GF-D8 (cell line): Measurements from ENCODE around the gene TMEM255A.

ENCODE experiments used
- DNase-seq: peaks from one replicate; lab custom pipeline; 2025; lab: John Stamatoyannopoulos, UW

Gene TMEM255A

DNA sequence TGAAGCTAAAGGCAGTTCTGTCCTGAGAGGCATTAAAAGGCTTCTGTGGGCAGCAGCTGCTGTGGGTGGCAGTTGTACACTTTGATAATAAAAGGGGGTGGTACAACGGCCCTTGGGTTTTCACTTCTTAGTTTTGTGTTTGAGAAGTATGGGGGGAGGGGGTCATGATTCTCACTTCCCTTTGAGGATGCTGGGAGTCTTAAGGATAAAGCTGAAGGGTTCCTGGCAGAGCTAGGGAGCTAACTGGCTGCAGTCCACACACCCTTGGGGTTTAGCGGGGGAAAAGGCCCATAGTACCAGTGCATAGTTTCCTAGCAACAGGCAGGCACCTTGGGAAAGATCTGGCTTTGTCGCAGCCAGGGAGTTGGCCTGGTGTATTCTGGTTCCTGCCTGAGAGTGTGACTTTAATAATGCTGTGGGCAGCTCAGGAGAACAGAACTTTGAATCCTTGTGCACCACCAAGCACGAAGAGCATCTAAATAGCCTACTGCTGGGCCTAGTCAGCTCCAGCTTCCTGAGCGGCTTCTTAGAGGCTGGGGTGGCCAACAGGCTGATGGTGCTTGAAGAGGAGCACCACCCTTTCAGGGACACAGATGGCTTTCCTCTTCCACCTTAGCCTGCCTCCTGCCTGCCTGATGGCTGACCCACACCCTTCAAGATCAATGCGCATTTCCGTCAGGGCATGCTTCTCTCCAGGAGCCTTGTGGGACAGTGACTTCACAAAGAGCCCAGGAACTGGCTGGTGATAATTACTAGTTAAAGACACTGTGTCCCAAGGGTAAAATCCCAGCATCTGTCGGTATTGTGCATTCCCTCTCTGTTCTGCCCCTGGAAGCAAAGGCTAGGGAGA lies 48.2 kb downstream of the TMEM255A start:
- DNase-seq = no peak

DNA sequence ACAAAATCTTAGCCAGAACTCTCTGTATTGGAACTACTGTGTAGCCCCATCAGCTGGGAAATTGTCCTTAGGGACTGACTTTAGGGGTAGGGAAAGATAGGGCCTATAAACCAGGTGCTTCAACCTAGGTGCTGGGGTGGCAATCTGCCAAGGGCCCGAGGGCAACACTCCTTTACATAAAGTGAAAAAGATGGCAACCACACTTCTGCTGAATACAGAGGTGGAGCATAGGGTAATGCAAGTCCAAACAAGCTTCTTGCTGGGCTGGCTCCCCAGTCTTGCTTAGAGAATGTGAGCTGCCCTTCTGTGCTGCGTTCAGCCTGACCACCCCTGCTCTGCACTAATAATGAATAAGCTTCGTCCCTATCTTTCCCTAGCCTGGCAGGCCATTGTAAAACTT lies 50.9 kb downstream of the TMEM255A start:
- DNase-seq = no peak

DNA sequence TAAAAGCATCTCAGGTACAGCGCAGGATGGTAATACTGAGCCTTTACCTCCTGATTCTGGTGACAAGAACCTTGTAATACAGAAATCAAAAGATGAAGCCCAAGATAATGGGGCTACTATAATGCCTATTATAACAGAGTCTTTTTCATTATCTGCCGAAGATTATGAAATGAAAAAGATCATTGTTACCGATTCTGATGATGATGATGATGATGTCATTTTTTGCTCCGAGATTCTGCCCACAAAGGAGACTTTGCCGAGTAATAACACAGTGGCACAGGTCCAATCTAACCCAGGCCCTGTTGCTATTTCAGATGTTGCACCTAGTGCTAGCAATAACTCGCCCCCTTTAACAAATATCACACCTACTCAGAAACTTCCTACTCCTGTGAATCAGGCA lies 57.5 kb downstream of the TMEM255A start:
- no peak for DNase-seq

DNA sequence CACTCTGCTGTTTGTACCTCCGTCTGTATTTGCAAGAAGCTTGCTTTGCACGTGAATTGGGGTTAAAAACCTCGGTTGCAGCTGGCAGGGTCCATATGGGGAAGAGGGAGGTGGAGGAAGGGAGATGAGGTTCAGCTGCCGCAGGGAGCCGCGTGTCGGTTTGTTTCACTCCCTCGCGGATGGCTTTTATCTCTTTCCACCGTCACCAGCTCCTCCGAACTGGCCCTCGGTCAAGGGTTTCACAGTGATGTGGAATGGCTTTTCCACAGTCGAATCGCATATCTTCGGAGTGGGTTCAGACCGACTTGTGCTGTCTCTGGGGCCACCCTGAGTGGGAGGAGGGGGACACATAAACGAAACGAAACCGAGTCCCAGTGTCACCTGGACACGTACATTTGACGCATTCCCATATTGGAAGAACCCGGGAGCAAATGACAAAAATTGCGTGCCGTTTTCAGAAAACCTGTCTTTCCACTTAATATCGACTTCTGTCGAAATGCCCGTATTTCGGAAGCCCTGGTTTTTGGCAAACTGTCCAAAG lies 59.7 kb downstream of the TMEM255A start:
- DNase-seq = no peak

DNA sequence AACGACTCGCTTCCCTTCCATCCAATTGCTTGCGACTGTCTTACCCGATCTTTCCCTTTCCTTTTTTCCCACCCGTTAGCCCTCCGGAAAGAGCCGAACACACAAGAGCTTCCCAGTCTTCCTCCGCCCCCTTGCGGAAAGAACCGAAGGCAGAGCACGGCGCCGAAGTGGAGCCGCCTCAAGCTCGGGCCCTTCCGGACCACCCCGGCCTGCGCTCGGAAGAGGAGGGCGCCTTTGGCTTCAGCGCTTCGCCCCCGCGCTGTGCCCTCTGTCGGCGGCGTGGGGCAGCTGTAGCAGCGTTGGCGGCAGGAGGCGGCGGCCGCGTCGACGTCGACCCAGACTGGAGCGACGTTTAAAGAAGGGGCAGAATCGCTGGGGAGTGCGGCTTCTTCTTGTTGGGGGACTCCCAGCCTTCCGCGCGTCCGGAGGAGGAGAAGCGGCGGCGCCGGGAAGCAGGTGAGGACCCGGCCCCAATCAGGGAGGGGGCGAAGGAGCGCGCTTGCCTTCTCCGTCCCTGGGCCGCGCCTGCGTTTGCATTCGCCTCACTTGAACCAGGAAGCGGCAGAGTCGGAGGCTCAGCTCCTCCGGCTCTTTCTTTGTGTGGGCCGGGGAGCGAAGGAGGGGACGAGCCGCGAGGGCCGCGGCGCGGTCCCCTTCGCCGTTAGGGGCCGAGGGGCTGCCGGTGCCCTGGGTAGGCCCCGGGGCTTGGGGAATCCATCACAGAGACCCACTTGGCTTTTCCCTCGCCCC lies 60.6 kb downstream of the TMEM255A start, which contains the start of gene ZBTB33:
Gene ZBTB33 (plus strand): TSS at position 291 of the 750 bp plus-strand sequence. CDS start 2,604 bp downstream, outside the sequence.
- DNase-seq = peak; percentile 80

DNA sequence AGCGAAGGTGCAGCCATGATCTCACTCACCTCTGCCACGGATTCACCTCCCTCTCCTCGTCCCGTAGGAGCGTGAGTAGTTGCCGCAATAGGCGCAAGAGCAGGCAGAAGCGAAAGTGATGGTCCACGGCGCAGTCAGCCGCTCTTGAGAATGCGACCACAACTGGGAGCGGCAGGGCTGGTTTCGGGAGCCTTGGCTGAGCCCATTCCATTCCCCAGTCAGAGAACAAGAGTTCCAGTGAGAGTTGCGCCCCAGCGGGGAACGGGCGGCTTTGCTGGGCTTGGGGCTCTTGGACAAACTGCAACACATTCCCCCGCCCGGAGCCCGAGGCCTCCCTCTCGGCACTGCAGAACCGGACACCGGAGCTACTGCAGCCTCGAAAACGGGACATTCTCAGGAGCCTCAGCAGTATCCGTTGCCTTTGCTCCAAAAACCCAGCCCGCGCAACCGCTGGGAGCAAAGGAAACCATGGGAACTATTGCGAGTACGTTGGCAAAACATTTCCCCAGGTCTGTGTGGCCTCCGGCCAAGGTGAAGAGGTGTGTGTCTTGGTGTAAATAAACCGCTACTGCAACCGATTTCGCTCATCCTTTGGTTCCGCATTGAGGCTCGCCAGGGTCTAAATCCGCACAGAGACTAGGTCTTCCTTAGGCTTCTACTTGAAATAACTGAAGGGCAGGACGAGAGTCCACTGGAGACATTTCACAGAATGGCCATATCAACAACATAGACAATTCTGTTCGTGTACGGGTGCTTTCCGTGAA lies 66.3 kb downstream of the TMEM255A start:
- DNase-seq = peak; percentile 15

DNA sequence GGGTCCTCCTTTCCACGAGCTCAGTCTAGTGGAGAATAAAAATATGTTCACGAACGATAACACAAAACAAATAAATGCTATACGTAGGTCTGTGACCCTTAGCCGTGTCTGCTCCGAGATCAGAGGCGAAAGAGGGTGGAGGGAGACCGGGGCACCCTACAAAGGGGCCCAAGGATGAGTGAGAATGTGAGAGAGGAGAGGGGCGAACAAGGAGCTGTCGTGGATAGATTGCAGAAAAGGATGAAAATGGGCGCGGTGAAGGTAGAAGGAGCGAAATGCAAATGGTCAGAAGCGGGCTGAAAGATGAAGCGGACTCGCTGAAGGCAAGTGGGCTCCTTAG lies 66.9 kb downstream of the TMEM255A start:
- no peak for DNase-seq

DNA sequence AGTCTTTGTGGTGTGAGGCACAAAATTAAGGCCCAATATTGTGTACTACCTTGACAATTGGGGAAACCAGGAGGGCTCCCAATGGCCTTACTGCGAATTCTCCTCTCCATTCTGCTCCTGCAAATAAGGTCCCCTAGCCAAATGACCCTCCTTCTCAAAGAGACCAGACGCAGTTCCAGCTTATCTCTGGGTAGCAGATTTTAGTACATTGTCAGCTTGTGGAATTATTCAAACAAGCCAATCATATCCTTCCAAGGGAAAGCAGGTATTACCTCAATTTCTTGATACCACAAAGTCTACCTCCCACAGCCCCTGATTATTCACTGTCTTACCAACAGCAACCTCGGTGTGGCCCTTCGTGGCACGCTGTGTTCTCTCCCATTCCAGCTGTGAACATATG lies 68.4 kb downstream of the TMEM255A start:
- no peak for DNase-seq

DNA sequence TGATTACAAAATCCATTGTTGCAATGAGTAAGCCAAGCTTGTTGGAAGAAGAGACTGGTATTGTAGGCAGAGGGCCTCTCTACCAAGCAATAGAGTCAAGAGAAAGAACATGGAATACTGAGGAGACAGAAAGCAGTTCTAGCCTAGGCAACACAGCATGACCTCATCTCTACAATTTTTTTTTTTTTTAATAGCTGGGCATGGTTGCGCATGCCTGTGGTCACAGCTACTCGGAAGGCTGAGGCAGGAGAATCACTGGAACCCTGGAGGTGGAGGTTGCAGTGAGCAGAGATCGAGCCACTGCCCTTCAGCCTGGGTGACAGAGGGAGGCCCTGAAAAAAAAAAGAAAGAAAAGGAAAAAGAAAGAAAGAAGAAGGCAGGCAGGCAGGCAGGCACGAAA lies 72.3 kb downstream of the TMEM255A start:
- DNase-seq = no peak

DNA sequence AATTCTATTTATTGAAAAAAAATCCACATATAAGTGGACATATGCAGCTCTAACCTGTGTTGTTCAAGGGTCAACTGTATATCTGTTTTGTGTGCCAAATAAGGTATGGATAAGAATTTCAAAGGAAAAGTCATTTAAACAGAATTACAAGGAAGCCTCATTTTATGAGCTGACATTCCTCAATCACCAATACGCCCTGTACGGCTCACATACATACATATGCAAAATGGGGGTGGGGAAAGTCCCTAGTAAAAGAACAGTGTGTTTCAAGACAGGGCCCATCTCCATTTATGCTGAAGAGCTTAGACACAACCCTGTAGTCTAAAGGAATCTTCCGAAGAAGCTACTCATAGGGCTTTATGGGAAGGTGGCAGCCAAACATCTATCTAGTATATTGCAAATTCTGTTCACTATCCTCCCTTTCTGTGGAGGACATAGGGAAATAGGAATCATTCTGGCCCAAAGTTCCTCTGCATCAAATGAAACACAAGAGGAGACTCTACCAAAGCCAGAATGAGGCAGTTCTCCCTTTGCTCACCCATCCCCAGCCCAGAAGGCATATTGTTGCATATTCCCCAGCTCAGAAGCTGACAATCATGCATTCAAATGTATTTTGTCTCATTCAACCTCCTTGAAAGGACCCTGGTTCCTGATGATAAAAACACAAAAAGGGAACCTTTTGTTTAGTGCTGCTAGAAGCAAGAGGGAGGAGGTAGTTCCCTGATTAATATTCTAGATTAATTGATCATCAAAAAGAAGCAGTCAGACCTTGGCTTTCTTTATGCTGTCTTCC lies 74.4 kb downstream of the TMEM255A start:
- DNase-seq = no peak

DNA sequence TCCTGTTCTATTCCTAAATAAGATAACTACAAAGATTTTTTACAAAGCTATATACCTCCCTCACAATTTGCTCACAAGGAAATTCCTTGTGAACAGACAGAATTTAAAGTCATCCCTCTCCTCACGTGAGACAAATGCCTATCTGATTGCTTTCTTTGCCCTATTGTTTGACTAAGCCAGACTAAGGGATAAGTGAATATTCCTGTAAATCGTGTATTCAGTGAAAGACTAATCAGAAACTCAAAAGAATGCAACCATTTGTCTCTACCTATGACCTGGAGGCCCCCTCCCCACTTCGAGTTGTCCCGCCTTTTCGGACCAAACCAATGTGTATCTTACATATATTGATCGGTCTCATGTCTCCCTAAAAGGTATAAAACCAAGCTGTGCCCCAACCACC lies 76.0 kb downstream of the TMEM255A start:
- no peak for DNase-seq

DNA sequence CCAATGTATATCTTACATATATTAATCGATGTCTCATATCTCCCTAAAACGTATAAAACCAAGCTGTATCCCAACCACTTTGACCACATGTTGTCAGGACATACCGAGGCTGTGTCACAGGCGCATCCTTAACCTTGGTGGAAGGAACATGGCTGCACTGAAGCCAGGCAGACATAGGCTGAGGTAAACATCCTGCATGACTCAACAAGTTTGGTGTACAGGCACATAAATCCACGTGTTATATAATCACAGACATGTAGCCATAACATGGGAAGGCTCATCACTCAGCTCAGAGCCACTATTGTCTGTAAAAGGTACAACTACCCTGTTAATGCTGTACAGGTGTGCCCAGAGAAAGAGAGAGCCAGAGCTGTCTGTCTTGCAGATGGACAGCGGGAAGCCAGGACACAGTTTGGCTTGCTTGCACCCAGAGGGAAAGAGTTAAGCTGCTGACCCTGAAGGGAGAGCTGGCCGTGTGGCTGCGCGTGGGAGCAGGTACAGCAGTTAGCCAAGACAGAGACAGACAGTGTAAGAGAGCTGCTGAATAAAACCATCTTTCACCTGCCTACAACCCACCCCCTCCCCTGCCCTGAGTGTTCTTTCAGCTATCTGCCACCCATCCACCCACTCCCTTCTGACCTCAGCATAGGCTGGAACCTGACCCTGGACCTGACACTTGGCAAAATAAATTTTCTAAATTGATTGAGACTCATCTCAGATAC lies 82.9 kb downstream of the TMEM255A start:
- no peak for DNase-seq

DNA sequence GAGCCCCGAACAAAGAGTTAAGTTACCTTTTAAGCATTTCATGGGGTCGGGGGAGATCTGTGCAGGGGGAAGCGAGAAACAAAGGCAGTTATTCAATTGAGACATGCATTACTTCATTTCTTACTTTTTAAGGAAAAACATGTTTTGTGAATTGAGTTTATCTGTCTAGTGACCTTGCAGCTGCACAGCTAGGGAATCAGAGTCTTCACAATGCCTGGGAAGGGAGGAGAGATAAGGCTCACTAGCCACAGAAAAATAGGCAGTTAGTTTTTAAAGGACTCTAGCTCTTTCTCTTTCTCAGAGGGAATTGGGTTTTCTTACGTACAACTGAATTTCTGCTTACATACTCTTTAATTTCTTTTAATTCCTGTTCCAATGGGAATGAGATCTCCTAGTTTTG lies 86.9 kb downstream of the TMEM255A start:
- DNase-seq = no peak

DNA sequence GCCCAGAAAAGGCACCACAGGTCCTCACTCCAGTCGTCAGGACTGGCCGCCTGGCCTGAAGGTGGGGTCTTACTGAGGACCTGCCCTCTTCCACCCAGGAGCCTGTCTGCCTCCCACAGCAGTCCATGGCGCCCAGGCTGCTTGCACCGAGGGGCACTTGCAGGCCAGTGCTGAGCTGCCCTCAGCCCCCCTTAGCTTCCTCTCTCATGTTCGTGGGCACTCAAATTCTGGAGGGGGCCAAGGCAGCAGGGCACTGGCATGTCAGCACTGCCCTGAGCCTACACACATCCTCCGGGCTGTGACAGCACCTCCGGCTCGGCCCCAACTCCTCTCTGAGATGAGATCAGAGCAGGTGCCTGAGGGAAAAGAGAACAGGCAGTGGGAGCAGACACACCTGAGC lies 87.9 kb downstream of the TMEM255A start:
- DNase-seq = no peak

DNA sequence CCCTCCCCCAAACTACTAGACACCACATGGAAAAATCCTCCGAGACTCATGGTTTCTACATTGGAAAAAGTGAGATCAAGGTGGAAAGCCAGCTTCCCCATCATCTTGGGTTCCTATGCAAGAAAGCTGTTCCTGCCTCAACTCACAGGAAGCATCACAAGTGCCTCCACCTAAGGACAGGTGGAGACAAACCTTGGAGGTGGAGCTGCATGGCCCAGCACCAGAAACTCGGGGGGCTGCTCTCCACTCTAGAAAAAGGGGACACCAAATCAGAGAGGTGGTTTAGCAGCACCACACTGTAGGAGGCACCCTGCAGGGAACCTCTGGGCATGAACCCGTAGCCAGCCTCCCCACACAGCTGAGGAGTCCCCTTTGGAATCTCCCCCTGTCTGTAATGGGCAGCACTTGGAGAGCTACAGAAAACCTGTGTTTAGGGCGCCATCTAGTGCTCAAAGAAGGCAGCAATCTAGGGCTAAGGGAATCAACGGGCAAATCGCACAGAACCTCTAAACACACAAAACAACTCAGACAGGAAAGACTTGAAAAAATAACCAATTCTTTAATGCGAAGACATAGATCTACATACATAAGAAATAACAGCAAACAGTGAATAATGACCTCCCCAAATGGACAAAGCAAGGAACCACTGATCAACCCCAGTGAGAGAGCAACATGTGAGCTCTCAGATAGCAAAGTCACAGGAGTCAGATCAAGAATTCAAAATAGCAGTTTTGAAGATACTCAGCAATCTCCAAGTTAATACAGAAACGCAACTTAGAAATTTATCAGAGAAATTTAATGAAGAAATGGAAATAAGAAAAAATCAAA lies 97.6 kb downstream of the TMEM255A start:
- peak; percentile 0 for DNase-seq
